SK-N-DZ (cell line): ENCODE results near the gene ERFE.

Experiments
- DNase-seq: peaks from one replicate; pipeline ENCODE4 v3.0.0-alpha.2; 2015; ENCODE audit warnings: low spot score

The ERFE gene

GRCh38 chr2:238126338-238126737 is 32.4 kb upstream of the ERFE start:
- DNase-seq, result no peak

GRCh38 chr2:238126775-238127164 is 32.0 kb upstream of the ERFE start:
- no peak for DNase-seq

- DNase-seq, result peak; percentile 65
Observed at GRCh38 chr2:238127165-238128060, 31.4 kb upstream of the ERFE start.

- DNase-seq, result no peak
Observed at GRCh38 chr2:238128061-238128440, 30.7 kb upstream of the ERFE start.

GRCh38 chr2:238128534-238129001 is 30.2 kb upstream of the ERFE start:
- DNase-seq, result no peak

GRCh38 chr2:238129166-238130010 is 29.4 kb upstream of the ERFE start:
- no peak for DNase-seq

GRCh38 chr2:238130111-238130695 is 28.6 kb upstream of the ERFE start:
- no peak for DNase-seq

GRCh38 chr2:238130696-238131628 is 27.8 kb upstream of the ERFE start:
- DNase-seq, result no peak

GRCh38 chr2:238131761-238132462 is 26.9 kb upstream of the ERFE start:
- DNase-seq, result no peak

- no peak for DNase-seq
Observed at GRCh38 chr2:238132463-238133450, 26.0 kb upstream of the ERFE start.

- peak; percentile 51 for DNase-seq
Observed at GRCh38 chr2:238133499-238134392, 25.0 kb upstream of the ERFE start.

- no peak for DNase-seq
Observed at GRCh38 chr2:238134393-238134785, 24.4 kb upstream of the ERFE start.

- DNase-seq, result no peak
Observed at GRCh38 chr2:238135601-238136150, 23.1 kb upstream of the ERFE start.

- DNase-seq, result no peak
Observed at GRCh38 chr2:238136820-238137537, 21.8 kb upstream of the ERFE start.

GRCh38 chr2:238137885-238138284 is 20.9 kb upstream of the ERFE start:
- no peak for DNase-seq

- DNase-seq, result peak; percentile 68
Observed at GRCh38 chr2:238138331-238139195, 20.2 kb upstream of the ERFE start, which contains the start of gene KLHL30. Gene KLHL30 (plus strand): TSS chr2:238138668. CDS start chr2:238140755, 2,087 bp downstream.
